HepG2 (cell line): ENCODE data around the gene ACOXL. TPM values are rescaled to one million over a fixed set of nuclear protein-coding genes. Genes with fewer than 3 reads are reported as not detected.

Experiments
- ATAC-seq: fragments of 200-7000 bp; cut with Tn5 transposase; 3 replicates; pipeline ENCODE4 v1.9.1; 2020; ENCODE audit warnings: mild to moderate bottlenecking, moderate library complexity
- BruUV-seq: library from RNA; stranded (reverse); fragments of 400-500 nt; replicated peaks from 2 replicates; lab custom pipeline; 2021; lab: Mats Ljungman, UMichigan
- CTCF ChIA-PET: fragments of 300-600 bp; formaldehyde crosslinking; extraction: SDS; loops from one replicate; lab custom pipeline; 2021; ENCODE audit warnings: low total read pairs, inconsistent platforms, low intra/inter-chr PET ratio; lab: Yijun Ruan, JAX
- POLR2A ChIA-PET: fragments of 350-600 bp; sonication (Branson Sonifier 250); formaldehyde crosslinking; loops from one replicate; lab custom pipeline; 2020; ENCODE audit warnings: antibody characterized with exemption, inconsistent platforms; lab: Yijun Ruan, JAX
- DNase-seq: peaks from one replicate; pipeline ENCODE4 v3.0.0-alpha.2; 2015; ENCODE audit warnings: low spot score
- FAIRE-seq: peaks from 3 replicates; lab custom pipeline; 2011; peaks lifted over from hg19 to GRCh38; lab: Jason Lieb, UNC
- H2AFZ ChIP-seq: one replicate; pipeline ENCODE4 v1.6.1; 2011; ENCODE audit warnings: low read length, inconsistent platforms
- H3K27ac ChIP-seq: fragments of 300-600 bp; 3 replicates; pipeline ENCODE4 v1.8.0; 2011; ENCODE audit warnings: mixed run types, mild to moderate bottlenecking, mixed read lengths, low read length, inconsistent platforms; ENCODE audit not compliant: insufficient read depth; ENCODE audit errors: extremely low read length
- H3K27me3 ChIP-seq, 2 experiments: fragments of 200-600 bp in 1 of 2; 2 replicates in 1 of 2; 3 replicates in 1 of 2; pipeline versions ENCODE4 v1.6.0 to v1.8.0; 2011; ENCODE audit warnings: low read length in 2 of 2, mild to moderate bottlenecking in 2 of 2, moderate library complexity in 2 of 2, inconsistent platforms in 1 of 2; ENCODE audit not compliant: insufficient read depth in 2 of 2, control insufficient read depth in 1 of 2
- H3K36me3 ChIP-seq, 2 experiments: fragments of 200-600 bp in 1 of 2; replicated peaks in 1 of 2; 2 replicates in 1 of 2; 3 replicates in 1 of 2; pipeline versions ENCODE4 v1.5.1 to v1.8.0; 2011; ENCODE audit warnings: low read length in 2 of 2, inconsistent platforms in 1 of 2; ENCODE audit not compliant: insufficient read depth in 2 of 2, control insufficient read depth in 1 of 2
- H3K4me1 ChIP-seq: 2 replicates; pipeline ENCODE4 v1.5.1; 2012; ENCODE audit warnings: low read length, inconsistent platforms; ENCODE audit not compliant: insufficient read depth
- H3K4me2 ChIP-seq: 2 replicates; pipeline ENCODE4 v1.6.0; 2011; ENCODE audit warnings: low read depth, low read length, inconsistent platforms
- H3K4me3 ChIP-seq, 3 experiments: fragments of 200-600 bp in 1 of 3; sonication (generic), shearing (Covaris generic) in 1 of 3; replicated peaks in 1 of 3; 2 replicates each; pipeline ENCODE4 v1.5.1; 2011 to 2016; ENCODE audit warnings: low read length in 3 of 3, inconsistent platforms in 2 of 3, low read depth in 2 of 3, mild to moderate bottlenecking in 2 of 3, control low read depth in 1 of 3, mixed read lengths in 1 of 3; ENCODE audit not compliant: insufficient read depth in 1 of 3
- H3K79me2 ChIP-seq: one replicate; pipeline ENCODE4 v1.6.1; 2011; ENCODE audit warnings: low read length, inconsistent platforms; ENCODE audit not compliant: insufficient read depth
- H3K9ac ChIP-seq: 2 replicates; pipeline ENCODE4 v1.6.0; 2011; ENCODE audit warnings: mild to moderate bottlenecking, low read depth, low read length, inconsistent platforms; ENCODE audit not compliant: insufficient read depth
- H3K9me3 ChIP-seq: 2 replicates; pipeline ENCODE4 v1.5.1; 2012; ENCODE audit warnings: mild to moderate bottlenecking, low read length
- H4K20me1 ChIP-seq: 2 replicates; pipeline ENCODE4 v1.6.0; 2011; ENCODE audit warnings: inconsistent platforms, mild to moderate bottlenecking, low read length, moderate library complexity; ENCODE audit not compliant: insufficient read depth
- BHLHE40 ChIP-seq: IDR thresholded peaks from 2 replicates; pipeline ENCODE4 v1.6.1; 2011; ENCODE audit warnings: low read length, improper control_type of control experiment
- CHCHD3 ChIP-seq: sonication (generic); formaldehyde crosslinking; IDR thresholded peaks from 2 replicates; pipeline ENCODE4 v1.8.0; 2022; ENCODE audit warnings: mild to moderate bottlenecking, missing genetic modification reagents, moderate library complexity
- CHD2 ChIP-seq: IDR thresholded peaks from 2 replicates; pipeline ENCODE4 v1.6.1; 2011; ENCODE audit warnings: low read depth, low read length, improper control_type of control experiment
- DDIT3 ChIP-seq: sonication (generic); formaldehyde crosslinking; IDR thresholded peaks from 2 replicates; pipeline ENCODE4 v1.4.0; 2020; ENCODE audit warnings: mild to moderate bottlenecking, missing genetic modification reagents
- HINFP ChIP-seq: sonication (generic); formaldehyde crosslinking; IDR thresholded peaks from 2 replicates; pipeline ENCODE4 v1.4.0; 2020; ENCODE audit warnings: low read depth, mild to moderate bottlenecking, missing genetic modification reagents
- HNRNPLL ChIP-seq: fragments of 200-400 bp; formaldehyde crosslinking; IDR thresholded peaks from 2 replicates; pipeline ENCODE4 v1.6.1; 2017; ENCODE audit warnings: mild to moderate bottlenecking, low read depth, low read length; ENCODE audit not compliant: poor library complexity, severe bottlenecking
- HNRNPUL1 ChIP-seq: fragments of 200-400 bp; formaldehyde crosslinking; IDR thresholded peaks from 2 replicates; pipeline ENCODE4 v1.6.1; 2017; ENCODE audit warnings: low read depth, mild to moderate bottlenecking, low read length, moderate library complexity
- NFIC ChIP-seq: IDR thresholded peaks from 2 replicates; pipeline ENCODE4 v1.6.1; 2012; ENCODE audit warnings: mild to moderate bottlenecking, low read length, inconsistent platforms
- NR2C2 ChIP-seq: sonication (generic); formaldehyde crosslinking; IDR thresholded peaks from 2 replicates; pipeline ENCODE4 v1.4.0; 2020; ENCODE audit warnings: missing genetic modification reagents, mild to moderate bottlenecking, moderate library complexity, borderline replicate concordance
- PBX3 ChIP-seq: sonication (generic); formaldehyde crosslinking; IDR thresholded peaks from 2 replicates; pipeline ENCODE4 v1.8.1; 2023; ENCODE audit warnings: missing genetic modification reagents, inconsistent platforms, borderline replicate concordance
- PHB2 ChIP-seq: fragments of 450-650 bp; IDR thresholded peaks from 2 replicates; pipeline ENCODE4 v1.6.1; 2018; ENCODE audit not compliant: partially characterized antibody
- RXRB ChIP-seq: IDR thresholded peaks from 2 replicates; pipeline ENCODE4 v1.6.1; 2016; ENCODE audit warnings: borderline replicate concordance, missing genetic modification reagents, missing compliant biosample characterization
- ZNF326 ChIP-seq: sonication (generic); formaldehyde crosslinking; IDR thresholded peaks from 2 replicates; pipeline ENCODE4 v1.4.0; 2020; ENCODE audit warnings: missing genetic modification reagents, borderline replicate concordance
- ZNF546 ChIP-seq: sonication (generic); formaldehyde crosslinking; conservative IDR thresholded peaks from 2 replicates; pipeline ENCODE4 v1.8.1; 2023; ENCODE audit warnings: mild to moderate bottlenecking, missing genetic modification reagents
- ZNF780A ChIP-seq: sonication (generic); formaldehyde crosslinking; IDR thresholded peaks from 2 replicates; pipeline ENCODE4 v1.8.0; 2022; ENCODE audit warnings: mild to moderate bottlenecking, missing genetic modification reagents, moderate library complexity
- ZNF782 ChIP-seq: sonication (generic); formaldehyde crosslinking; IDR thresholded peaks from 2 replicates; pipeline ENCODE4 v1.4.0; 2020; ENCODE audit warnings: missing genetic modification reagents, mild to moderate bottlenecking, borderline replicate concordance
- WGBS: methylation state at CpG from one replicate; pipeline ENCODE4 v1.1.6; 2017; ENCODE audit warnings: low lambda C conversion rate; 5-methylcytosine and 5-hydroxymethylcytosine counted together
- in situ Hi-C: cut with HindIII; loops from 2 replicates; pipeline ENCODE4 v1.10.0; 2017; ENCODE audit warnings: low pct_unique_long_range_greater_than_20kb; ENCODE audit not compliant: extremely low pct_ligation_motif_present
- intact Hi-C: fragments of 100-400 bp; cut with micrococcal nuclease; formaldehyde crosslinking; loops from one replicate; pipeline ENCODE4 v1.10.0; 2022; ENCODE audit not compliant: unreplicated experiment
- polyA plus RNA-seq, 8 experiments: library from polyadenylated mRNA; depleted of rRNA in 3 of 8; stranded (reverse) in 7 of 8; unstranded in 1 of 8; fragments of >200 nt; fragmentation: Illumina TruSeq in 4 of 8; extraction: Trizol in 4 of 8; gene quantifications; 2 replicates each; pipeline versions ENCODE4 v1.2.1 to v1.2.3, GENCODE V29; 2011 to 2016; ENCODE audit warnings: low read depth in 4 of 8, missing spikeins in 1 of 8, mixed read lengths in 1 of 8; ENCODE audit not compliant: insufficient read depth in 1 of 8
- total RNA-seq, 5 experiments: library from RNA; depleted of rRNA; stranded (reverse); fragments of >200 nt; fragmentation: Illumina TruSeq; extraction: Trizol; gene quantifications; 2 replicates each; pipeline ENCODE4 v1.2.3, GENCODE V29; 2016; ENCODE audit warnings: low read depth in 1 of 5

Gene ACOXL
- total and polyA plus RNA-seq, 2 of the 13 experiments (the other 11 are each of a cell fraction or from before 2014, with no cell fraction given): not detected

- no peaks in the 10 kb centered on the region for H3K36me3 ChIP-seq
- no peak for FAIRE-seq
- TF ChIP-seq CHCHD3: no peak
- TF ChIP-seq PBX3 (CRISPR knock-in tag): no peak
- TF ChIP-seq BHLHE40: no peak
- TF ChIP-seq CHD2: no peak
- TF ChIP-seq, all 625 proteins: peak for 0
- Histone ChIP-seq H3K4me1 (no peaks in the 10 kb centered on the region), H3K4me2 (no peak overlapping the region), H3K79me2 (no peaks in the 10 kb centered on the region), H4K20me1 (no peaks in the 10 kb centered on the region), H2AFZ (no peak overlapping the region), H3K9me3 (no peaks in the 10 kb centered on the region), H3K27ac (no peak overlapping the region), H3K27me3 (peaks cover 4 to 41% of the 10 kb centered on the region in 2 experiments; a peak in 4 of 5 replicates), H3K9ac (no peak overlapping the region), H3K4me3 (no peak overlapping the region)
- 19% methylated on average over 2 of the region's 2 CpGs for WGBS
- intact Hi-C loops (no loop called here), in situ Hi-C loops (no loop called here)
- no TSS peak for BruUV-seq
- ATAC-seq (no peak), DNase-seq (no peak)
- CTCF ChIA-PET: no interaction called here
- POLR2A ChIA-PET: no interaction called here
These were observed 5.4 kb downstream of the ACOXL start for GRCh38 chr2:110737783-110738182.

GRCh38 chr2:110740747-110741349 is 8.5 kb downstream of the ACOXL start:
- no peak overlapping the region for H3K4me3 ChIP-seq
- H3K79me2 ChIP-seq: no peaks in the 10 kb centered on the region
- H4K20me1 ChIP-seq: no peaks in the 10 kb centered on the region
- H3K27ac ChIP-seq: no peak overlapping the region
- no peak overlapping the region for H3K4me2 ChIP-seq
- ChIA-PET CTCF (no interaction called here), POLR2A (no interaction called here)
- H3K9ac ChIP-seq: no peak overlapping the region
- BruUV-seq: no TSS peak
- H3K36me3 ChIP-seq: no peaks in the 10 kb centered on the region
- no peaks in the 10 kb centered on the region for H3K9me3 ChIP-seq
- H3K27me3 ChIP-seq: peaks cover 2 to 40% of the 10 kb centered on the region in 2 experiments; a peak in 3 of 5 replicates
- ATAC-seq (no peak), FAIRE-seq (no peak), DNase-seq (no peak)
- intact Hi-C loops (no loop called here), in situ Hi-C loops (no loop called here)
- no peaks in the 10 kb centered on the region for H3K4me1 ChIP-seq
- WGBS: 33% methylated on average over 9 of the region's 9 CpGs
- H2AFZ ChIP-seq: no peak overlapping the region
- TF ChIP-seq ZNF326 (no peak), HNRNPLL (no peak), ZNF782 (CRISPR knock-in tag) (no peak), NR2C2 (CRISPR knock-in tag) (no peak), RXRB (no peak), NFIC (no peak), HNRNPUL1 (no peak), ZNF546 (CRISPR knock-in tag) (no peak), DDIT3 (CRISPR knock-in tag) (no peak), HINFP (CRISPR knock-in tag) (no peak), PHB2 (no peak), ZNF780A (CRISPR knock-in tag) (no peak)
